Measurements from ENCODE around the gene JUN. TPM values are rescaled to one million over a fixed set of nuclear protein-coding genes. Genes with fewer than 3 reads are reported as not detected.

The JUN gene
- total and polyA plus RNA-seq, 2 of the 13 experiments (the other 11 are each of a cell fraction or from before 2014, with no cell fraction given) = 18.2 to 22.3 TPM

DNA sequence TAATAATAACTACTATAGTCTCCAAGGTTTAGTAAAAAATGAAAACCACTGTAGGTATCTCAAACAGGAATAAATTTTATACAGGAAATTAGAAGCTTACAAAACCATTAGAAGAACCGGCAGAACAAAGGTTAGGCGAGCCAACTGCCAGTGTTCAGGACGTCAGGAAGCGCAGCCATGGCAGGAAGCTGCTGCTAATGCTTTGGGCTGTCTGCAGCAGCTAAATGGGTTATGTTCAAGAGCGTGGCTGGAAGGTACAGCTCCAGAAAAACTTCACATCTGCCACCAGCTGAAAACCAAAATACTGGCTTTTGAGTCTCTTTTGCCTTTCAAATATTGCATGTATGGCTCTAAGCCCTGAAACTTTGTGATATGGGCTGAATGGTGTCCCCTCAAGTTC, 48.3 kb downstream of the JUN start:
- Histone ChIP-seq H3K79me2 (ENCODE audit: insufficient read depth, low read length) (no peaks in the 10 kb centered on the region), H4K20me1 (ENCODE audit: insufficient read depth, low read length) (no peaks in the 10 kb centered on the region), H3K4me1 (ENCODE audit: insufficient read depth, low read length) (peaks cover 7% of the 10 kb centered on the region; the same call in 1 of the 2 replicates), H3K27me3 (ENCODE audit: control insufficient read depth in 1 of 2, insufficient read depth in 2 of 2, low read length in 2 of 2) (peaks cover 0 to 5% of the 10 kb centered on the region in 2 experiments; a peak in 1 of 5 replicates), H3K36me3 (replicated peaks in 1 of 2; ENCODE audit: control insufficient read depth in 1 of 2, insufficient read depth in 2 of 2, low read length in 2 of 2) (no peaks in the 10 kb centered on the region), H3K4me2 (ENCODE audit: low read depth, low read length) (no peak overlapping the region), H3K4me3 (replicated peaks in 1 of 3; ENCODE audit: insufficient read depth in 1 of 3, low read depth in 2 of 3, low read length in 3 of 3) (no peak overlapping the region), H3K27ac (ENCODE audit: extremely low read length, insufficient read depth, low read length) (no peak overlapping the region), H2AFZ (ENCODE audit: low read length) (no peak overlapping the region), H3K9me3 (ENCODE audit: low read length) (no peaks in the 10 kb centered on the region), H3K9ac (ENCODE audit: insufficient read depth, low read depth, low read length) (no peak overlapping the region)
- intact Hi-C loops (cut with micrococcal nuclease; ENCODE audit: unreplicated experiment) = no loop called here
- DNase-seq (ENCODE audit: low spot score) = no peak
- in situ Hi-C loops (cut with HindIII; ENCODE audit: extremely low pct_ligation_motif_present, low pct_unique_long_range_greater_than_20kb) = no loop called here
- no peak for ATAC-seq
- TF ChIP-seq, protein P1, sequence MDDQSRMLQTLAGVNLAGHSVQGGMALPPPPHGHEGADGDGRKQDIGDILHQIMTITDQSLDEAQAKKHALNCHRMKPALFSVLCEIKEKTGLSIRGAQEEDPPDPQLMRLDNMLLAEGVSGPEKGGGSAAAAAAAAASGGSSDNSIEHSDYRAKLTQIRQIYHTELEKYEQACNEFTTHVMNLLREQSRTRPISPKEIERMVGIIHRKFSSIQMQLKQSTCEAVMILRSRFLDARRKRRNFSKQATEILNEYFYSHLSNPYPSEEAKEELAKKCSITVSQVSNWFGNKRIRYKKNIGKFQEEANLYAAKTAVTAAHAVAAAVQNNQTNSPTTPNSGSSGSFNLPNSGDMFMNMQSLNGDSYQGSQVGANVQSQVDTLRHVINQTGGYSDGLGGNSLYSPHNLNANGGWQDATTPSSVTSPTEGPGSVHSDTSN (CRISPR knock-in tag; IDR thresholded peaks at IDR 0.05; ENCODE audit: borderline replicate concordance) = no peak
- TF ChIP-seq, protein P2, sequence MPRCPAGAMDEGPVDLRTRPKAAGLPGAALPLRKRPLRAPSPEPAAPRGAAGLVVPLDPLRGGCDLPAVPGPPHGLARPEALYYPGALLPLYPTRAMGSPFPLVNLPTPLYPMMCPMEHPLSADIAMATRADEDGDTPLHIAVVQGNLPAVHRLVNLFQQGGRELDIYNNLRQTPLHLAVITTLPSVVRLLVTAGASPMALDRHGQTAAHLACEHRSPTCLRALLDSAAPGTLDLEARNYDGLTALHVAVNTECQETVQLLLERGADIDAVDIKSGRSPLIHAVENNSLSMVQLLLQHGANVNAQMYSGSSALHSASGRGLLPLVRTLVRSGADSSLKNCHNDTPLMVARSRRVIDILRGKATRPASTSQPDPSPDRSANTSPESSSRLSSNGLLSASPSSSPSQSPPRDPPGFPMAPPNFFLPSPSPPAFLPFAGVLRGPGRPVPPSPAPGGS (CRISPR knock-in tag; IDR thresholded peaks at IDR 0.05) = no peak
- TF ChIP-seq ASH2L (IDR thresholded peaks at IDR 0.05; ENCODE audit: insufficient read length, low read depth, low read length) = no peak
- no peak for TF ChIP-seq RNF2 (conservative IDR thresholded peaks at IDR 0.05; ENCODE audit: low read depth)
- no peak for TF ChIP-seq HNRNPL (IDR thresholded peaks at IDR 0.05; ENCODE audit: low read depth, low read length)
- TF ChIP-seq THYN1 (CRISPR knock-in tag; IDR thresholded peaks at IDR 0.05; ENCODE audit: borderline replicate concordance, low read depth) = no peak
- no peak for TF ChIP-seq ZNF234 (CRISPR knock-in tag; conservative IDR thresholded peaks at IDR 0.05)
- TF ChIP-seq ZNF615 (CRISPR knock-in tag; IDR thresholded peaks at IDR 0.05; ENCODE audit: borderline replicate concordance) = no peak
- TF ChIP-seq RXRA (CRISPR knock-in tag; IDR thresholded peaks at IDR 0.05) = no peak
- TF ChIP-seq NKX3-1 (CRISPR knock-in tag; IDR thresholded peaks at IDR 0.05) = no peak
- TF ChIP-seq, protein P3, sequence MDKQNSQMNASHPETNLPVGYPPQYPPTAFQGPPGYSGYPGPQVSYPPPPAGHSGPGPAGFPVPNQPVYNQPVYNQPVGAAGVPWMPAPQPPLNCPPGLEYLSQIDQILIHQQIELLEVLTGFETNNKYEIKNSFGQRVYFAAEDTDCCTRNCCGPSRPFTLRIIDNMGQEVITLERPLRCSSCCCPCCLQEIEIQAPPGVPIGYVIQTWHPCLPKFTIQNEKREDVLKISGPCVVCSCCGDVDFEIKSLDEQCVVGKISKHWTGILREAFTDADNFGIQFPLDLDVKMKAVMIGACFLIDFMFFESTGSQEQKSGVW (CRISPR knock-in tag; IDR thresholded peaks at IDR 0.05; ENCODE audit: borderline replicate concordance) = no peak
- no peak for TF ChIP-seq RBM22 (optimal IDR thresholded peaks at IDR 0.05; ENCODE audit: low read length)
- no peak for TF ChIP-seq JDP2 (CRISPR knock-in tag; IDR thresholded peaks at IDR 0.05; ENCODE audit: borderline replicate concordance)
- no peak for TF ChIP-seq GATAD2A (CRISPR knock-in tag; IDR thresholded peaks at IDR 0.05)
- no peak for TF ChIP-seq ZIK1 (CRISPR knock-in tag; IDR thresholded peaks at IDR 0.05; ENCODE audit: borderline replicate concordance, low read depth)
- TF ChIP-seq FOXA1 (IDR thresholded peaks at IDR 0.05) = no peak
- TF ChIP-seq FOXA1 (CRISPR knock-in tag; IDR thresholded peaks at IDR 0.05) = no peak
- ChIA-PET POLR2A (no interaction called here), CTCF (ENCODE audit: low intra/inter-chr PET ratio, low total read pairs) (no interaction called here)
- BruUV-seq (replicated peaks) = no TSS peak
- 70% methylated on average over 4 of the region's 5 CpGs for WGBS (ENCODE audit: low lambda C conversion rate)
- FAIRE-seq = no peak

Data from HepG2 (cell line).